T-helper 2 cell treated with Interferon-gamma antibody and Interleukin-4, amounts not matched to agents 100 ng/mL and 5 ng/mL, for 36 hours (primary cell): ENCODE measurements around the gene ANKRD62. TPM values are rescaled to one million over a fixed set of nuclear protein-coding genes. Genes with fewer than 3 reads are reported as not detected.
"Not testable (repeated sequence)": the region's sequence is repeated elsewhere in the genome, so short reads cannot be mapped to it uniquely, and the experiment has no call there.

Experiments used
- intact Hi-C: fragments of 100-400 bp; cut with micrococcal nuclease; formaldehyde crosslinking; loops from one replicate; pipeline ENCODE4 v1.15.1; 2023
- total RNA-seq: library from RNA; stranded (reverse); gene quantifications from 2 replicates; pipeline ENCODE4 v1.2.3, GENCODE V29; 2022

ANKRD62 gene
- total RNA-seq, 1 donor from 2014 or later = not detected

DNA sequence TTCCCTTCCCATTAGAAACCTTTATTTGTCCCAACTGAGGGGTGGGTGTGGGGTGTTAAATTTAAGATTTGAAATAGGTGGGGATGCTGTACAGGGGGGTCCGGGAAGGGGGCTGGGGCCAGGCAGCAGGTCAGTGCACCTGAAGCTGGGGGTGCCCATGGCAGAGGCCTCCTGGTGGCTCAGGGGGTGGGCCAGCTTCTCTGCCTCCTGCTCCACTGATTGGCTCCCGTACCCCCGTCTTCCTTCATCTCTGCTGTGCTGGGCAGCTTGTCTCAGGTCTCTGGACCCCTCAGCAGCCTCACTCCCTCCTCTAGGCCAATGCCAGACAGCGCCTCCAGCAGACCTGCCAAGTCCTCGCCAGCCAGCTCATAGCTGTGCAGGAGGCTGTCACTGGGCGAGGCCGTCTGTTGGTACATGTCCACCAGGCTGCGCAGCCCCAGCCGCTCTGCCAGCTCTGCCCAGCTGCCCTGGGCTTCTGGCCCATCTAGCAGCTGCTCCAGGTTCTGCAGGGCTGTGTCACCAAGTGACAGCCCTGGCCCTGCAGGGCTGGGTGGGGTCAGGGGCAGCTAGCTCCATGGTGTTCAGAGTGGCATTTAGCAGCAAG is 2.0 kb upstream of the ANKRD62 start:
- intact Hi-C loops = loop anchor here (2.0 kb wide), 1 partner anchor 145 kb away; no protein-coding TSS in a partner anchor

DNA sequence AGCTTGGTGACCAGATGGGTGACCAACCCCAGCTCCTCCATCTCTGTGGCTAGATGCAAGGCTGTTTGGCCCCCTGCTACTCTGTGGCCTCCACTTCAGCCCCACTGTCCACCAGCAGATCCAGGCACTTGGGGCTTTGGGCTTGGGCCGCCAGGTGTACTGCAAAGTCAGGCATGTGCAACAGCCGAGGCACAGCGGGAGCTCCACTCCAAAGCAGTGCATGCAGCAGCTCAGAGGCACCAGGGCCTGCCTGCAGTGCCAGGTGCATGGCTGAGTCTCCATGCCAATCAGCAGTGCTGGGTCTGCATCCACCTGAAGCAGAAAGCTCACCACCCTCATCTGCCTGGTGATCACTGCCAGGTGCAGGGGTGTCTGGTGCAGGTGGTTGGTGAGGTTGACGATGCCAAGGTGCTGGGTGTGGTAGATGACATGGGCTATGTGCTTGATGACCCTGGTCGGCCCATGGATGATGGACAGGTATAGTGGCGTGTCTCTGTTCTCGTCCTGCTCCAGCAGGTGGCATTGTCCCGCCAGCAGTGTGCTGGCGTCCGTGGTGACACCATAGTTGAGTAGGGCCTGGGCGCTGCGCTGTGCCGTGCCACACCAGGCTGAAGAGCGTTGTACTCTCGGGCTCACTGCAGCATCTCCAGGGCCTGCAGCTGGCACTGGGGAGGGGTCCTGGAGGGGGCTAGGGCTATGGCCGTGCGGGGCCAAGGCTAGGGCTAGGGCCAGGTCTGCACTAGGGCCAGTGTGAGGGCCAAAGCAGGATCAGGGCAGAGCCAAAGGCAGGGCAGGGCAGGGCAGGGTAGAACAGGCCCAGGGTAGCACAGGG is 1.0 kb upstream of the ANKRD62 start:
- intact Hi-C loops = loop anchor here (2.0 kb wide), 1 partner anchor 144 kb away; no protein-coding TSS in a partner anchor

DNA sequence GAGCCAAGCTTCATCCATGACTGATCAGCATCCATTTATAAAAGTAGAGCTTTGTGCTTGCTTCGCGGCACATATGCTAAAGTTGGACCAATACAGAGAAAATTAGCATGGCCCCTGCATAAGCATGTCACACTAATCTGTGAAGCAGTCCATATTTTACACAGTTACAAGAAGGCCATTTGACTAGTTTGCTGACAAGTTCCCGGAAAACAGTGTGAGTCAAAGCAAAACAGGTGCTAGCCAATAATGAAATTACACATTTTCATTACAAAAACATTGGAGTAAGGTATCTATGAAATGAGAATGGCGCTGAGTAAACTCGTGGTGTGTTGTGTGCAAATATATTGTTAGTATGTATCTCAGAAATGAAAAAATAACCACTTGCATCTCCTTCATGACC is 4.7 kb downstream of the ANKRD62 start:
- intact Hi-C loops = no loop called here

DNA sequence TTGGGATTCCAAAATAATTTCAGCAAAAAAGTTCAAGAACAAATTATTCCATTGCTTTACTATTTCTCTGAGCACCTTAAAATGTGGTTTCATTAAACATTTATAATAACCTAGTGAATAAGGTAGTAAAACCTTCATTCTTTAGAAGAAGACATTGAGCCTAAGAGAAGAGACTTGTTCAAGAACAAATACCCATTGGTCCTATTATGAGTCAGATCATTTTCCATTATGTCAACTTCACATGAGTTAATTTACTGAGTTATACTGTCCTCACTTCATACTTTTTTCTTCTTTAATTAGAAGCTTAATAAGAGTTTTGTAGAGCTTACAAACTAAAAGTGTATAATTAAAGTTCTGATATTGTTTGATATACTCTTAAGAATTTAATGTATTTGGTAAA is 5.5 kb downstream of the ANKRD62 start:
- intact Hi-C loops = no loop called here

DNA sequence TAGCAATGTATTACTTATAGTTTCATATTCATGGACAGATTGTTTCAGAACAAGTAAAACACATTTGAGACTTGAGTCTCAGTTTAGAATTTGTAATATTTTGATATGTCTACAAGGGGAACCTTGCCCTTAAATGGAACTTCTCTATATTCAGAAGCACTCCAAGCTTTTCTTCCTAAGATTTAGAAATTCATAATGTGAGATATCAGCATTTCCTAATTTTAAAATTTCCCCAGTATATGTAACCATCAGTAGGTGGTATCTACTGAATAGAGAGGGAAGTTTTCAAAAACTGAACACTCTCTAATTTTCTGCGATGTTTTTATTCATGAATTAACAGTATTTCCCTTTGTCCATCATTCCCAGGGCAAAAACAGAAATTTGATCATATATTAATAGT is 7.6 kb downstream of the ANKRD62 start:
- intact Hi-C loops = no loop called here

DNA sequence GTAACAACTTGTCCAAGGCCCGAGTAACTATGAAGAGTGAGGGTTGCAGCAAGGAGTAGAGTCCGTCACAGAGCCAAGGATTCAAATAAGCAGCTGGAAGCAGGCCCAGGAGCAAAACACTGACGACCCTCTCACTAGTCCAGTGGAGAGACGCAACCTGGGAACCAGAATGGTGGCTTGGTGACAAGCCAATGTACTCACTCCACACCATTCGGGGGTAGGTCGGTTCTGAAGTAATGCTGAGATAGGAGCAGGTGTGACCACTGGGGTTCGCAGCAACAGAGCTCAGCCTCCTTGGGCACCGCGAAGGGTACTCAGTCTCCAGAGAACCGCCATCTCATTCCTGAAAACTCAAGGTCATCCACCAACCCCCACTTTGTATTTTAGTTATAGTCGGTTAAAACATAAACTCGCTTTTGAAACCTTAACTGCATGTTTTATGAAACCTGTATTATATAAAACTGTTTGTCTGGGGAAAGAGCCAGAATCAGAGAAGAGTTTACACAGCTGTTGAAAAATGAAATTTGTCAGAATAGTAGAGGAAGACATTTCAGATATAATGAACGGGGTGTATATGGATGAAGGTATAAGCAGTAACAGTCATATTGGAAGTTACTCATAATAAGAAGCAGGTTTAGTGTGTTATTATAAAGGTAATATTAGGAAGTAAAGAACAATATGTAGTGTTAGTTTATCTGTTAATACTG is 8.6 kb downstream of the ANKRD62 start:
- intact Hi-C loops = no loop called here

DNA sequence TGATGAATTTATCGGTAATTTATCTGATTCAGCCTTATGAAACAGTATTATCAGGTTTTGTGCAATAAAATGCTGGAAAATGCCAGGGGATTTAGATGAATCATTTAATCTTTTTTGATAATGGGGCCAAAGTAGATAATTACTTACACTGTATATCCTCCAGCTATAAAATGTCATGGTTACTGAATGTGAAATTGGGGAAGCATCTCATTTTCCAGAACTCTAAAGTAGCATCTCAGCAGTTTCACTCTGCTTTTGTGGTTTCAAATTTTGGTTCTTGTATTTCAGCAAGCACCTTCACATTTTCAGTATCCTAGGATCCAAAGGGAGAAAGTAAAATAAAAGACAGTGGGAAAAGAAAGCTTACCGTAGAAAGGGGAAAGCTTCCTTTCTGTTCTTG is 12.8 kb downstream of the ANKRD62 start:
- intact Hi-C loops = no loop called here

DNA sequence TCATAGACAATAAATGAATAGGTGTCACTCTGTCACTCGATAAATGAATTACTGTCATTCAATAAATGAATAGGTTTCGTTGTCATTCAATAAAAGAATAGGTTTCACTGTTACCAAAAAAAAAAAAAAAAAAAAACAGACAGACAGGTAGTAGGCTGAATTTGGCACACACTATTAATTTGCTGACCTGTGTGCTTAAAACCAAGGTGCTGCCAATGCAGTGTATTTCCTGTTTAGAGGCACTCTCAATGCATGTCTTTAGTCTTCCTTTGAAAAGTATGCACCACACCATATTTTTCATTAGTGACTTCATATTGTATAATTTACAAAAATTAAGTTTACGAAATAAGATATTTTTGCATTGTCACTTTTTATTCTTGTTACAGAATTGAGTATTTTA is 16.2 kb downstream of the ANKRD62 start:
- intact Hi-C loops = no loop called here

DNA sequence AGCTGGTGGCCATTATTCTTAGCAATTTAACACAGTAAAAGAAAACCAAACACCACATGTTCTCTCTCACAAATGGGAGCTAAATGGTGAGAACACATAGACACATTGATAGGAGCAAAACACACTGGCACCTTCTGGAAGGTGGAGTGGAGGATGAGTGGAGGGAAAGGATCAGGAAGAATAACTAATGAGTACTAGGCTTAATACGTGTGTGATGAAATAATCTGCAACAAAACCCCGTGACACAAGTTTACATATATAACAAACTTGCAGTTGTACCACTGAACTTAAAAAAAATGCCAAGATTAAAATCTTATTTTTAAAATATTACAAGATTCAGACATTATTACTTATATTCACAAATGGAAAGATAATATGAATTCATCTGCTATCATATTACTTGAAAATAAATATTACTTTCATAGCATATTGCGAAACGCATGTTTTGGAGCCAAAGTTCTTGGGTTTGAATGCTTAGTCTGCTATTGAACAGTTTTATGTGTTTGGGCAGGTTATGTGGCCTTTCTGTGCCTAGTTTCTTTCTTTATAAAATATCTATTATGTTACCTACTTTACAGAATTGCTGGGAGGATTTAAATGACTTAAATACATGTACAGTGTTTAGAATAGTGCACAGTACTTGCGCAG is 20.5 kb downstream of the ANKRD62 start:
- intact Hi-C loops = no loop called here

DNA sequence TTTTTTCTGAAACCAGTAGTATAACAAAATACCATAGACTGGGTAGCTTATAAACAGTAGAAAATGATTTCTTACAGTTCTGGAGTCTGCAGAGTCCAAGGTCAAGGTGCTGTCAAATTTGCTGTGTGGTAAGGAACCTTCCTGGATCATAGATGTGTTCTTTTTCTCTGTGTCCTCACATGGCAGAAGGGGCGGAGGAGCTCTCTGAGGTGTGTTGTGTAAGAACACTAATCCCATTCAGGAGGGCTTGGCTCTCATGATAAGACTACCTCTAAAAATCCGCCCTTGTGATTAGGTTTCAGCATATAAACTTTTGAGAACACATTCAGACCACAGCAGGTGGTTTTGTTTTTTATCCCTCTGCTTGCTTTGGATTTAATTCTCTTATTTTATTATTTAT is 25.7 kb downstream of the ANKRD62 start:
- intact Hi-C loops = no loop called here

DNA sequence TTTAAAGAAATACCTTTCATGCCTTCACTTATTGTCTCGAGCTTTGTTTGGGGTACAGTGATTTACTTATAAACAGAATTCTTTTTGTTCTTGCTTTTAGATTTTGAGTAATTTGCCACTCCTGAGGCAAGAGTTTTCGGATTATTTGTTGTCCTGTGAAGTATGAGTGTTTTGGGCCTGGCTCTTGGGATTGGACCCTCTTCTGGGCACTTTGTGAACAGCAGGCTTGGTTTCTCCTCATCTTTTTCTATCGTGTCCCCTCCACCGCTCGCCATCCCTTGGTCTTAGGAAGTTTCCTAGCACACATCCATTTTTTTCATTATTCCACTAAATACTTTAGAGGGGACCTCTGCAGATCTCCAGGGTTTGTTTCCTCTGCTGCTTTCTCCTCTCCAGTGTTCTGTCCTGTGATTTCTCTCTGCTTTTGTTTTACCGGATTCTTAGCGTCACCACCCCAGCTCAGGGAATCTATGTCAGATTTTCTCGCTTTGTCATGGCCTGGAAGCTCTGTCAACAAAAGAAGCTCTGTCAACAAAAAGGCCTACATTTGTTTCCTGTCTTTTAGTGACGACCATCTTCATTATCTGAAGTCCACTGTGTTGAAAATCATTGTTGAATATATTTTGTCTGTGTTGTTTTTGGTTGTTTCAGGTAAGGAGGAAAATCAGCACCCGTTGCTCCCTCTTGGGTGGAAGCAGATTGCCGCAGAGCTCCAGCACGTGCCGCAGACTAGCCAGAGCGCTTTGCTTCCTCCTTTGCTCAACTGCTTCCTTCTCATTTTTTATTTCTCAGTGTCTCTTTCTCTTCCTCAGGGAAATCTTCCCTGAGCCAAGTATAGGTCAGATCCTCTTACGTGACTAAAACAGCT is 27.8 kb downstream of the ANKRD62 start:
- intact Hi-C loops = no loop called here

DNA sequence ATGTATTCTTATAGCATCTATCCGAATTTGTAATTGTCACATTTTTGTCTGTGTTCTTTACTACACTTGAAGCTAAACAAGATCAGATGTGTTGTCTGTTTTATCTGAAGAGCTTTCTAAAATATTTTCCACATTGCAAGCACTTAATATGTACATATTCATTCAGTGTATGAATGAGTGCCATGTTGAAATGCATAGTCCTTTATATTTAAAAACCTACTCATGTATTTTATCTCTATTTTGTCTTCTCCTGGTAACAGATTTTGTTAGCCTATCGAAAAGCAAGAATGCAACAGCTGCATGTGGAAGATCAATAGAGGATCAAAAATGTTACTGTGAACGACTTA is 28.4 kb downstream of the ANKRD62 start:
- intact Hi-C loops = not testable (repeated sequence)

DNA sequence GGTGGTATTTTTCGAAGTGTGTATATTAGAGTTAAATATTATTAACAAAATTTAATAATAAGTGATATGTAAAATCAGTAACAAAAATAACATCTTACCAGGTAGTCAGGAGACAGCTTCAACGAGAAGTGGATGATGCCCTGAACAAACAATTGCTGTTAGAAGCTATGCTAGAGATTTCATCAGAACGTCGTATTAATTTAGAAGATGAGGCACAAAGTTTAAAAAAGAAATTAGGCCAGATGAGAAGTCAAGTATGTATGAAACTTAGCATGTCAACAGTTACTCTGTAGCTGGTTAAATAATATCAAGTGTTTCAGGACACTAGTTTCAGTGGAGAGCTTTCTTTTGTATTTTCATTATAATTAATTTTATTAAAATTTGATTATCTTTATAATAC is 34.0 kb downstream of the ANKRD62 start:
- intact Hi-C loops = not testable (repeated sequence)

DNA sequence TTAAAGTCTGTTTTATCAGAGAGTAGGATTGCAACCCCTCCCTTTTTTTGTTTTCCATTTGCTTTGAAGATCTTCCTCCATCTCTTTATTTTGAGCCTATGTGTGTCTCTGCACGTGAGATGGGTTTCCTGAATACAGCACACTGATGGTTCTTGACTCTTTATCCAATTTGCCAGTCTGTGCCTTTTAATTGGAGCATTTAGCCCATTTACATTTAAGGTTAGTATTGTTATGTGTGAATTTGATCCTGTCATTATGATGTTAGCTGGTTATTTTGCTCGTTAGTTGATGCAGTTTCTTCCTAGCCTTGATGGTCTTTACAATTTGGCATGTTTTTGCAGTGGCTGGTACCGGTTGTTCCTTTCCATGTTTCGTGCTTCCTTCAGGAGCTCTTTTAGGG is 45.2 kb downstream of the ANKRD62 start:
- intact Hi-C loops = not testable (repeated sequence)

DNA sequence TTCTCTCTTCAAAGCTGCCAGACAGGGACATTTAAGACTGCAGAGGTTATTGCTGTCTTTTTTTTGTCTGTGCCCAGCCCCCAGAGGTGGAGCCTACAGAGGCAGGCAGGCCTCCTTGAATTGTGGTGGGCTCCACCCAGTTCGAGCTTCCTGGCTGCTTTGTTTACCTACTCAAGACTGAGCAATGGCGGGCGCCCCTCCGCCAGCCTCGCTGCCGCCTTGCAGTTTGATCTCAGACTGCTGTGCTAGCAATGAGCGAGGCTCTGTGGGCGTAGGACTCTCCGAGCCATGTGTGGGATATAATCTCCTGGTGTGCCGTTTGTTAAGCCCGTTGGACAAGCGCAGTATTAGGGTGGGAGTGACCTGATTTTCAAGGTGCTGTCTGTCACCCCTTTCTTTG is 47.2 kb downstream of the ANKRD62 start:
- intact Hi-C loops = not testable (repeated sequence)

DNA sequence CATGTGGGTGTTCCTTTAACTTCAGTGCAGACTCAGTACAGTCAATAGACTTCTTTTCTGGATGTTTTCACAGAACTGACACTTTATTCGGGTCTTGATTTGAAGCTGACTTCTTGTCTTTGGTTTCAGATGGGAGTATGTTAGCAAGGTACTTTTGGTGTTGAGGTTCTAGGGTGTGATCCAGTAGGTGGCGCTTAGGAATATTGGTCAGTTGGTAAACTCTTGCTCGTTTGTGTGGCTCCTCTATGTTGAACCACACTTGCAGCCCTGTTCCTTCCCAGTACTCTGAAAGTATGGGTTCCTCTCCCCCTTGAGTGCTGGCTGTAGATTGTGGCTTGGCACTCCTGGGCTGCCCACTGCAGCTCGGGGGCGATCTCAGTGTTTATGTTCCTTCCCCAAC is 48.1 kb downstream of the ANKRD62 start:
- intact Hi-C loops = not testable (repeated sequence)

DNA sequence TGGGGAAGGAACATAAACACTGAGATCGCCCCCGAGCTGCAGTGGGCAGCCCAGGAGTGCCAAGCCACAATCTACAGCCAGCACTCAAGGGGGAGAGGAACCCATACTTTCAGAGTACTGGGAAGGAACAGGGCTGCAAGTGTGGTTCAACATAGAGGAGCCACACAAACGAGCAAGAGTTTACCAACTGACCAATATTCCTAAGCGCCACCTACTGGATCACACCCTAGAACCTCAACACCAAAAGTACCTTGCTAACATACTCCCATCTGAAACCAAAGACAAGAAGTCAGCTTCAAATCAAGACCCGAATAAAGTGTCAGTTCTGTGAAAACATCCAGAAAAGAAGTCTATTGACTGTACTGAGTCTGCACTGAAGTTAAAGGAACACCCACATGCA is 55.8 kb downstream of the ANKRD62 start:
- intact Hi-C loops = not testable (repeated sequence)

DNA sequence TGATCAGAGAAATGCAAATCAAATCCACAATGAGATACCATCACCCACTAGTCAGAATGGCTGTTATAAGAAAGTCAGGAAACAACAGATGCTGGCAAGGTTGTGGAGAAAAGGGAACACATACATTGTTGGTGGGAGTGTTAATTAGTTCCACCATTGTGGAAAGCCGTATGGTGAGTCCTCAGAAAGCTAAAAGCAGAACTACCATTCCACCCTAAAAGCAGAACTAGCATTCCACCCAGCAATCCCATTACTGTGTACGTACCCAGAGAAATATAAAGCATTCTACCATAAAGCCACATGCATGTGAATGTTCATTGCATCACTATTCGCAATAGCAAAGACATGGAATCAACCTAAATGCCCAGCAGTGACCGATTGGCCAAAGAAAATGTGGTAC is 60.7 kb downstream of the ANKRD62 start:
- intact Hi-C loops = no loop called here

DNA sequence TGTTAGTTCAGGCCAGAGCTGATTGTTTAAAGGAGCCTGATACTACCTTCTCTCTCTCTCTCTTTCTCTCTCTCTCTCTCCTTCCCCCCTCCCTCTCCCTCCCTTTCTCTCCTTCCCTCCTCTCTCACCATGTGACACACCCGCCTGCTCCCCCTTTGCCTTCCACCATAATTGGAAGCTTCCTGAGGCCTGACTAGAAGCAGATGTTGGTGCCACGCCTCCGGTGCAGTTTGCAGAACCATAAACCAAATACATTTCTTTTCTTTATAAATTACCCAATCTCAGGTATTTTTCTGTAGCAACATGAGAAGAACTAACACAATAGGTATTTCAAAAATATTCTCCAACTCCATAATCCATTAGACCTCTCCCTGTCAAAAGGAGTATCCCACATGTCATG is 62.4 kb downstream of the ANKRD62 start:
- intact Hi-C loops = no loop called here

DNA sequence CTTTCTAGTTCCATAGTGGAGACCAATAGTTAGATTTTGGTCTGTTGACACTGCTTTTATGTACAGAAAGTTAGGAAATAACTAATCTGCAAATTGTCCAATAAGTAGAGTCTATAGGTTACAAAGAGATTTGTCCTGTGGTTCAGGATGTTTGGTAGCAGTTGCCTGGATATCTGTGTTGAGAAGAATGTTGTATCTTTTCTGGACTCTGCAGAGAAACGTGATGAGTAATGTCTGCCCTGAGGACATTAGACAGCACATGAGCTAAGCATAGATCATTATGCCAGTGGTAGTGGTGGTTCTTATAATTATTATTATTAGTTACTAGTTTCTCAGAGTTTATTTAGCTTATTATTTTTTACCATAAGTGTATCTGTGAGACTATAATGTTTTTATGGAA is 65.8 kb downstream of the ANKRD62 start:
- intact Hi-C loops = no loop called here

DNA sequence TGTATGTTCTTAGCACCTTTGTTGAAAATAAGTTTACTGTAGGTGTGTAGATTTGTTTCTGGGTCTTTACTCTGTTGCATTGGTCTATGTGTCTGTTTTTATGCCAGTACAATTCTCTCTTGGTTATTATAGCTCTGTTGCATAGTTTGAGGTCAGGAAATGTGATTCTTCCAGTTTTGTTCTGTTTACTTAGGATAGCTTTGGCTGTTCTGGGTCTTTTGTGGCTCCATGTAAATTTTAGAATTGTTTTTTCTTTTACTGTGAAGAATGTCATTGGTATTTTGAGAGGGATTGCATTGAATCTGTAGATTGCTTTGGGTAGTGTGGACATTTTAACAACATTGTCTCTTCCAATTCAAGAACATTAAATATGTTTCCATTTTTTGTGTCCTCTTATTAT is 69.1 kb downstream of the ANKRD62 start:
- intact Hi-C loops = no loop called here
